HG03060 (cell line): Measurements from ENCODE around the gene GDF2.

Experiments
- ATAC-seq: cut with Tn5 transposase; IDR thresholded peaks from one replicate; pipeline ENCODE4 v1.9.1; 2021; ENCODE audit warnings: low read depth, moderate number of reproducible peaks; ENCODE audit not compliant: unreplicated experiment

Gene GDF2

DNA sequence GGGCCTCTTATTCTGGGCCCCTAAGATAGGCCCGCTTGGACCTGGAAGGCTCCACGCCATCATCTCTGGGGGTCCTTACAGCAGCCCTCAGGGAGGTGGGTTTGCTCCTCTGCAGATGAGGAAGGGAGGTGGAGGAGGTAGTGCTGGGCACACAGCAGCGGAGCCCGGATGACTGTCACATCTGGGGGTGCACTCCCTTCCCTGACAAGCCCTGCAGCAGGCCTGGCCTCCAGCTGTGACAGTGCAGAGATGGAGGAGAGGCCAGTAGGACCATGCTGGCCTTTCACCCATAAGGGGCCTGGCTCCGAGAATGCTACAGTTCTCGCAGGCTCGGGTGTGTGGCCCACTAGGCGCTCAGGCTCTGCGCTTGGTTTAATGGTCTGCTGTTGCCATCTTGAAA lies 9.2 kb downstream of the GDF2 start:
- no peak for ATAC-seq

DNA sequence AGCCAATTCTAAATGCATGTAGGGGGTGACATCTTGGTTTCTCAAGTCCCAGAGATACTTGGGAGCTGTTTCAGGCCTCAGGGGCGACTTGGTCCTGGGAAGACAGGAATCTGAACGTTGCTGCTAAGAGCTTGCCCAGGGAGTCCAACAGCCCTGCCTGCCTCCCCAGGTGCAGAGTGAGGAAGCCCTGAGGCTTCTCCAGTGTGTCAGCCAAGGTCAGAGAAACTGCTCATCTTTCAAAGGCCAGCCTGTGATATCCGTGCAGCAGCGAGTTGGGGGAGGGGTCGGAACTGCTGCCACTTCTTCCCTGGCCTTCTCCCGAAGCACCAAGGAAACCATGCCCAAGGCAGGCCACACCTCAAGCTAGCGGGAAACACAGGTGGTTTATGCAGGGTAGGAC lies 9.7 kb downstream of the GDF2 start:
- no peak for ATAC-seq

GRCh38 chr10:47332371-47332770 lies 10.1 kb downstream of the GDF2 start:
- ATAC-seq, result no peak

DNA sequence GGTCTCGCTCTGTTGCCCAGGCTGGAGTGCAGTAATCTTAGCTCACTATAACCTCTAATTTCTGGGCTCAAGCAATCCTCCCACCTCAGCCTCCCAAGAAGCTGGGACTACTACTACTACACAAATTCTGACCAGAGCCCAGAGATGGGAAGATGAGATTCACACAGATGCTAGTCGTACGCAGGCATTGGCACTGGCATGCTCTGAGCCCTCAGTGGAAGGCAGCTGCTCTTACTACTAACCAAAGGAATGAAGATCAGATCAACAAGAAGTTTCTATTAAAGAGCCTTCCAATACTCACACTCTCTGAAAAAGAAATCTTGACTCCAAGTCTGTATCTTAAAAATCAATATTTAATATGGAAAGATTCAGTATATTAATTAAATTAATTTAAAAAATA lies 10.7 kb downstream of the GDF2 start:
- ATAC-seq, result no peak

- no peak for ATAC-seq
Measured at GRCh38 chr10:47333532-47333931, 11.3 kb downstream of the GDF2 start.

- ATAC-seq, result no peak
Measured at GRCh38 chr10:47334466-47335295, 12.4 kb downstream of the GDF2 start.

- ATAC-seq, result no peak
Measured at GRCh38 chr10:47335906-47336305, 13.7 kb downstream of the GDF2 start.

DNA sequence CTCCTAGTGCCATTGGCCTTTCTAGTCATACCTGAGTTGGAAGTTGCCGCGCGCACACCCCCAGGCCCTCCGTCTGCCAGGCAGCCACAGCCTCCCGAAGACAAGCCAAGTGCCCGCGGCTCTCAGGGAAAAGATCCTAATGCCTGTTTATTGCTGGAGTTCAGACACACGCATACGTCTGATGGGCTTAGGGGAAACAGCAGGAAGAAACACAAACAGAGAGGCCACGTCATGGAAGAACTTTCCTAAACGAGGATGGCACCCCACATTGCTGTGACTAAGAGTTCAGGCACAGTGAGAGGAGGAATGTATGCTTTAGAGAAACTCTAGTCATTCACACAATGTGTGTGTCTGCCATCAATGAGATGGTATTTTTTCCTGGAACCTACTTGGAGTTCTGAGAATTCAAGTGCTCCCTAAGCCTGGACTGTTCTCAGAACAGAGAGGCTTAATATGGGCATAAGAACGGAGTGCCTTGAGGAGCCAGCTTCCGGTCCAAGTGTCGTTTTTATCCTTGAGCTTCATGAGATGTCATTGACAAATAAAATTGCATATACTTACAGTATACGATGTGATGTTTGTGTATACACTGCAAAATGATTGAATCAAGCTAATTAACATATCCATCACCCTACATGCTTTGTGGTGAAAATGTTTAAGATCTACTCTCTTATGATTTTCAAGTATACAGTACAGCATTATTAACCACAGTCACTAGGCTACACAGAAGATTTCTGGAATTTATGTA lies 14.3 kb downstream of the GDF2 start:
- no peak for ATAC-seq

GRCh38 chr10:47337310-47337709 lies 15.1 kb downstream of the GDF2 start:
- ATAC-seq, result no peak

DNA sequence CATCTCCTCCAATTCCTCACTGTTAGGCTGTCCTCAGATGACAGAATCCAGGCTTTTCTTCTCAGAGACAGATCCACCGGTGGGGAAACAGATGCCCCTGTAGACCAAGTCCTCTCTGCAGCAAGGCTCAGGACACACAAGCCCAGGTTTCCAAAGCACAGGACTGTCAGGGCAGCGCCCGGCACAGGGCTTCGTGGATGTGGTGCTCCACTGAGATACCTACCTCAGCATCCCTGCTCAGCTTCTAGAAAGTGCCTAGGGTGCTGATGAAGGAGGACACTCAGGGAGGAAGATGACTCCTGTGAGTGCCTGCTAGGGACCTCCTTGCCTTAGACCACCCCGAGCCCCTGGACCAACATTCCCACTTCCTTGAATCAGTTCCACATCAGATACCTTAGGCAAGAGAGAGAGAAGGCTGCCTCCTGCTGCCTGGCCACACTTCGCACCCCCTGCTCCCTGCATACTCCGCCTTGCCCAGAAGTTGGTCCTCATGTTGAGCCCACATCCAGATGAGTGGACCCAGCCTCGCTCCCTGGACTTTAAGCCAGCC lies 17.0 kb downstream of the GDF2 start:
- ATAC-seq, result no peak

- no peak for ATAC-seq
Measured at GRCh38 chr10:47339759-47340607, 17.7 kb downstream of the GDF2 start.

DNA sequence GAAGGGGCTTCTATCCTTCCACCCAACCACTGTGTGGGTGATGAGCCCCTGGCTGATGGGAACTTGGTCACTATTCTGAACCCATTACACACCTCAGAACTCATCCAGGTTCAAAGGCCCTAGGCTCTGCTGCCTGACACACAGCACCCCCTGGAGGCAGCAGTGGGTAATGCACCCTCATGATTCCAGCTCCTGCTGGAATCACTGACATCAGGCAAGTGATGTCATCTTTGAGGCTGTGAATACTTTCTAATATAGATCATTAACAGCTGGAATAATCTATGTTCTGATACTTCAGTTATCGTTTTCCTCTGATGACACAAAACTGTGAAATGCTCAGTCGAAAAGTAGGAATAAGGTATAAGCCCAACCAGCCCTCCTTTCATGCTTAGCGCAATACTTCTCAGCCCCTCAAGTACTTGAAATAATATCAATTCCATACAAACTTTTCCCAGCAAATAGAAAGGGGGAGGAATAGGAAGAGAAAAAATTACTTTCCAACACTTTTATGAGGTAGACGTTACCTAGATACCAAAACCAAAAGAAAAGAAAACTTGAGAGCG lies 18.4 kb downstream of the GDF2 start:
- no peak for ATAC-seq

GRCh38 chr10:47344996-47345870 lies 23.0 kb downstream of the GDF2 start:
- ATAC-seq, result no peak

DNA sequence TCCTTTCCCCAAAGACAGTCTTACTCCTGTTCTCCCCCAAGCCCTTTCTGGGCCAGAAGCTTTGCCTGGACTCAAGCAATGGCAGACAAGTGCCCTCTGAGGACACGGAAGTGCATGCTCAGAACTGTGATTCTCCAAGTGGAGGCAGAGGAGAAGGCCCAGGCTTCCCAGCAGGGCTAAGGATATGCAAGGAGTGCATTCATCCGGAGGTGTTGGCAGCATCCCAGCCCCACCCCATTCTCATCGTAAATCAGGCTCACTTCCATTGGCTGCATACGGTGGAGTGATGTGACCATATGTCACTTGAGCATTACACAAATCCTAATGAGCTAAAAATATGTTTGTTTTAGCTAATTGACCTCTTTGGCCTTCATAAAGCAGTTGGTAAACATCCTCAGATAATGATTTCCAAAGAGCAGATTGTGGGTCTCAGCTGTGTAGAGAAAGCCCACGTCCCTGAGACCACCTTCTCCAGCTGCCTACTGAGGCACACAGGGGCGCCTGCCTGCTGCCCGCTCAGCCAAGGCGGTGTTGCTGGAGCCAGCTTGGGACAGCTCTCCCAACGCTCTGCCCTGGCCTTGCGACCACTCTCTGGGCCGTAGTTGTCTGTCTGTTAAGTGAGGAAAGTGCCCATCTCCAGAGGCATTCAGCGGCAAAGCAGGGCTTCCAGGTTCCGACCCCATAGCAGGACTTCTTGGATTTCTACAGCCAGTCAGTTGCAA lies 24.5 kb downstream of the GDF2 start:
- no peak for ATAC-seq

- ATAC-seq, result no peak
Measured at GRCh38 chr10:47347303-47347675, 25.0 kb downstream of the GDF2 start.

DNA sequence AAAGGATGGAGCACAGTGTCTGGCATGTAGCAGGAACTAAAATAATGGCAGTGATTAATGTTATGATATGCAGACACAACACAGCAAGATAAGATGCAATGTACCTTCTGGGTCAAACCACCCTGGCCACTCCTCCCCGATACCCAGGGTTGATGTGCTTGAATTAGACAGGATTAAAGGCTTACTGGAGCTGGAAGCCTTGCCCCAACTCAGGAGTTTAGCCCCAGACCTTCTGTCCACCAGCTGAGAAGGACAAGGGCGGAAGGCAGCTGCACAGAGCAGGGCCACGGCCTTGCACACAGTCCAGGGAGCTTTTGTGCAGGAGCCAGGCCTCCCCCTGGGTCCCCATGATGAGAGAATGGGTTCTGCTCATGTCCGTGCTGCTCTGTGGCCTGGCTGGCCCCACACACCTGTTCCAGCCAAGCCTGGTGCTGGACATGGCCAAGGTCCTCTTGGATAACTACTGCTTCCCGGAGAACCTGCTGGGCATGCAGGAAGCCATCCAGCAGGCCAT lies 25.9 kb downstream of the GDF2 start, which contains the start of gene RBP3:
RBP3 (plus strand) TSS at position 226 of the 514 bp plus-strand sequence; CDS start at position 348, 122 bp downstream.
- ATAC-seq, result no peak

GRCh38 chr10:47348661-47349470 lies 26.6 kb downstream of the GDF2 start:
- ATAC-seq, result no peak

GRCh38 chr10:47349516-47349915 lies 27.3 kb downstream of the GDF2 start:
- ATAC-seq, result no peak
